LNCaP clone FGC (cell line): Measurements from ENCODE around the gene SNRPE.

Experiments used
- DNase-seq: peaks from one replicate; pipeline ENCODE4 v3.0.0-alpha.2; 2011; ENCODE audit warnings: low read depth
- H3K4me3 ChIP-seq: 2 replicates; pipeline ENCODE4 v1.5.1; 2011; ENCODE audit warnings: mild to moderate bottlenecking, low read depth, low read length, control low read depth
- CTCF ChIP-seq: IDR thresholded peaks from 2 replicates; pipeline ENCODE4 v1.5.1; 2012; ENCODE audit warnings: mild to moderate bottlenecking; ENCODE audit not compliant: control insufficient read depth, insufficient read depth; ENCODE audit errors: extremely low read depth

The SNRPE gene

GRCh38 chr1:203858055-203858454, 3.3 kb upstream of the SNRPE start:
- H3K4me3 ChIP-seq, result no peak overlapping the region
- TF ChIP-seq CTCF, result no peak
- no peak for DNase-seq

GRCh38 chr1:203858975-203859374, 2.4 kb upstream of the SNRPE start:
- H3K4me3 ChIP-seq, result no peak overlapping the region
- no peak for DNase-seq
- TF ChIP-seq CTCF, result no peak

- no peak for TF ChIP-seq CTCF
- H3K4me3 ChIP-seq, result peak overlapping the region; percentile 97
- DNase-seq, result peak; percentile 18
These were observed 888 bp upstream of the SNRPE start for GRCh38 chr1:203860396-203861025.

- no peak for DNase-seq
- no peak for TF ChIP-seq CTCF
- no peak overlapping the region for H3K4me3 ChIP-seq
These were observed 6.4 kb downstream of the SNRPE start for GRCh38 chr1:203867802-203868201.

- H3K4me3 ChIP-seq, result no peak overlapping the region
- no peak for TF ChIP-seq CTCF
- DNase-seq, result no peak
These were observed 8.8 kb downstream of the SNRPE start for GRCh38 chr1:203870245-203870644.

GRCh38 chr1:203871114-203871880, 9.9 kb downstream of the SNRPE start:
- peak; percentile 50 for DNase-seq
- peak; percentile 93 for TF ChIP-seq CTCF
- no peak overlapping the region for H3K4me3 ChIP-seq
